ENCODE measurements around the gene PANK1.

The PANK1 gene

DNA sequence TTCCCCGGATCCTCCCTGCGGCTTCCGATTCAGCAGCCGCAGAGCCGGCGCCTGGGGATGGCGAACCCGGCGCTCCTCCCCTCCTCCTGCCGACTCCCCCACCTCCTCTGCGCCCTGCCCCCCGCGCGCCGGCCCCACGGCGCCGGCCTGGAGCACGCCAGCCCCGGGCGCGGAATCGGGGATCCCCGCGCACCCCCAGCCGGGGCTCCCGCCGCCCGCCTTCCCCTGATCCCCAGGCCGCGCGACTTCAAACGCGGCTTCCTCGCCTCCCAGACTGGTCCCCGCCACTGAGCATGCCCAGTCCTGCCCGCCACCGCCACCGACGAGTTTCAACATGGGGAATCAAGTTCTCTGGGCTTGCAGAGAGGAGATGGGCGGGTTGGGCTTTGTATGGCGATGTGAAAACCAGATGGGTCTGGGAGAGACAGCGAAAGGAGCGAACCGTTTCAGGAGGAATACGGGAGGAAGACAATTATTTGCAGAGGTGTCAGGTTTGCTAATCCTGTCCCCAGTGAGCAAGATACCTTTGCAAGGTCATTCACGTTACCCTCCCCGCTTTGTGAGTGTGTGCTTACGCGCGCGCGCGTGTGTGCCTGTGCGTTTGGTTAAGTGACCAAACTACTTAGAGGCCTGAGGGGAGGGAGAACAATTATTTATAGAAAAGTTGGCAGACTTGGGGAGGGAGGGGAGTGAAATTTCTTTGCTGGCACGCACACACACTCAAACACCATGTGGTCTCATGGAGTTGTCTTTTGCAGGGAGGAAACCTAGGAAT, at the start of gene PANK1:
Gene PANK1, minus strand, starts transcription at position 276 of the 775 bp plus-strand sequence. CDS start 351 bp downstream, outside the sequence.
- DNase-seq, result peak; percentile 85

GRCh38 chr10:89693176-89693575, 48.1 kb upstream of the PANK1 start:
- DNase-seq, result no peak

DNA sequence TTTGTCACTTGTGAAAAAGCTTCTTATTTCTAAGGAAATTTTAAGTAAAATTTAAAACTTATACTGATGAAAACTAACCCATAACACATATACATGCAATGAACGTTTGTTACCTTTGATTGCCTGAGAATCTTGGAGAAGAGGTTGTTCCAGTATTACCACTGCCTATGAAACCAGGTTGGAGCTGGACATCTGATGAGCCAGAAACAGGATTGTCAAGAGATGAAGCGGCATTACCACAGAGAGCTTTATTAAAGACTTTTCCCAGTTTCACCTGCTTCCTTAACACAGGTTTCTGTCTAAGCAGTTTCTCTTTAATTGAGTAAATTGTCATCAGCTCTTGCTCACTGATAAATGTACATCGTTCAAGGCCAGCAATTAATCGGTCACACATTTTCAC, 47.4 kb upstream of the PANK1 start:
- no peak for DNase-seq

DNA sequence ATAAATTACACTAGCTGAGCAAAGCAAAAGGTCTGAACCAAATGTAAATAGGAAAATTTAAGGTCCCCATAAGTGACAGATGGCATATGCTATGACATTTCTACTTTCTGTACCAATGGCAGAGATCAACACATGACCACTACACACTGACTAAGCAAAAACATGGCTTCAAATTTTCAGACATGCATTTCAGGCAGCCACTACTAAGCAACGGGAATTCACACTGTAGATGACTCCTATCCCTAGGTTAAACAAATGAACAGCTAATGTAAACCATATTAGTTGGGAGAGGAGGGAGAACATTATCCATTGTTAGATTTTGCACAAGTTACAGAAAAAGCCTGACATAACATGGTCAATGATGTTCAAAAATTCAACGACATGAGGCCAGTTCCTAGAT, 45.0 kb upstream of the PANK1 start:
- no peak for DNase-seq

GRCh38 chr10:89685936-89686335, 40.9 kb upstream of the PANK1 start:
- no peak for DNase-seq

GRCh38 chr10:89684604-89685003, 39.6 kb upstream of the PANK1 start:
- DNase-seq, result no peak

DNA sequence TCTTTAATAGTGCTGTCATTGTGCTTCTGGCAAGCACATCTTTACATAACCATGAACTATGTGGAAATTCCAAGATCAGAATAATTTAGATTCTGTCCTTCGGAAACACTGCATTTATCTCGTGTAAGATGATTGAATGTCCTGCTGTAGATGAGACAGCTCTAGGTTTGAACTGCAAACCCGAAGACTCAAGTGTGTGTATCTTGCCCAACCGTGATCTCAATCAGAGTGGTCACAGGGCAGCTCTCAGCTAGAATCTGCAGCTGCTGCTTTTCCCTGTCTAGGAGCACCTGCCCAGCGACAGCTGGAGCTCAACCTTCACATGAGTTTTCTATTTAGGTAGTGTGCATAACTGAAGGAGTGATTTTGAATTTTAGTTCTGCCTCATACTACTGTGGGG, 38.8 kb upstream of the PANK1 start:
- peak; percentile 8 for DNase-seq

GRCh38 chr10:89679986-89680385, 34.9 kb upstream of the PANK1 start:
- DNase-seq, result no peak

DNA sequence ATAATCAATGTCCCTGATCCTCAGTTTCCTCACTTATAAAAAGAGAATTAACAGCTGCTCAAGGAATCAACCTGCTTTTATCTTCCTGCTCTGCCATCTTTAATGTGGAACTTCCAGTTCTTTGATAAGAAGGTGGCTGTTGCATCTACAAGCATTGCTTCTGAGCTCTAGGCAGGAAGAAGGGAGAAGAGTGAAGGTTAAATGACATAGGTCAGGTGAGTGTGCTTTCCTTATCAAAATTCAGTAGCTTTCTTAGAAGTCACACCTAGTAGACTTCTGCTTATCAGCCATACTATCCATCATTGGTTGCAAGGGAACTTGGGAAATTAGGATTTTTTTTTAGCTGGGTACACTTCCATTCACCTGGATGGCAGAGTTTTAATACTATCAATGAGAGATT, 32.3 kb upstream of the PANK1 start:
- DNase-seq, result no peak

DNA sequence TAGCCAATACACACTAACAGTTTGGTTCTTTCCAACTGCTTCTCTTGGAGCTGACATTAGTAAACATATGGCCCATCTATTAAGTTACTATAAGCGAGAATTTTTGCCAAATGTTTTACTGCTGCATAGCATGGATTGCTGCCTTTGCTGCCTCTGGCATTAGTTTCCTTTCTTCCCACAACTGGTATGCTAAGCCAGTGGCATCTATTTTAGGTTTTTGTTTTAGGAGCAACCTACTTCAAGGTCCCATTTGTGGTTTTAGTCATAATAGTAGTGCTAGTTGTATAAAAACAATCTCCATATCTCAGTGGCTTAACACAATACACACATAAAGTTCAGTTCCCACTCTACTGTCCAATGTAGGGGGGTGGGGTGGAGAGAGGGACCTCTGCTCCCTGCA, 25.9 kb upstream of the PANK1 start:
- DNase-seq, result no peak

GRCh38 chr10:89669985-89670384, 24.9 kb upstream of the PANK1 start:
- peak; percentile 7 for DNase-seq

GRCh38 chr10:89668386-89669071, 23.5 kb upstream of the PANK1 start:
- DNase-seq, result peak; percentile 78

DNA sequence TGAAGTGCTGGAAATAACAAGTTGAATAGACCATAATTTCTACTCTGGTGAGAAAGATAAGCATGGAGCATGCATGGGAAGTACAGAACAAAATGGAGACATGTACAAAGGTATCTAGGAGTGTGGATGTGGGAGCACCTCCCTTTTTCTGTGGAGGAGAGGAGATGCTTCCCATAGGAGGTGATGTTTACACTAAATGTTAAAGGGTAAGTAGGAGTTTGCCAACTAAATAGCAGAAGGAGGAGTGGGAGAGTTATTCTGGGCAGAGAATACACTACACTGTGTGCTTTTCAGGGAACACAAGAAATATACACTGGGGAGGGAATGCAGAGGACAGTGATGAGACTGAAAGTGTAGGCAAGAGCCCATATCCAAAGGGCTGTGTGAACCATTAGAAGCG, 21.1 kb upstream of the PANK1 start:
- DNase-seq, result no peak

- DNase-seq, result no peak
These were observed 20.3 kb upstream of the PANK1 start for GRCh38 chr10:89665302-89665701.

DNA sequence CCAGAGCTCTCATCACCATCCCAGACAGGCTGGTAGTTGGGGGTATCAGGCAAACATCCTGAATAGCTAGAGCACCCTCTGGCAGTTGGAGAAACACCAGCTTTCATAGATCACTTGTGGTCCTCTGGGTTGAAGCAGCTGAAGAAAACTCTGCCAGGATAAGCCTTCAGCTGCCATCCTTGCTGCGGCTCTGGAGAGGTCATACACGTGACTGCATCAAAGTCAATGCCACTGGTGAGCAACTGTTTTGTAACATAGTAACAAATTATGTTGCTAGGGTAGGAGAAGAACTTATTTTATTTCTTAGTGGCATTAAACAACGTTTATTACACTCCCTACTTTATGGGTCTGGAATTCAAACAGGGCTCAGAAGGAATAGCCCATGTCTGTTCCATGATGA, 19.2 kb upstream of the PANK1 start:
- DNase-seq, result no peak

DNA sequence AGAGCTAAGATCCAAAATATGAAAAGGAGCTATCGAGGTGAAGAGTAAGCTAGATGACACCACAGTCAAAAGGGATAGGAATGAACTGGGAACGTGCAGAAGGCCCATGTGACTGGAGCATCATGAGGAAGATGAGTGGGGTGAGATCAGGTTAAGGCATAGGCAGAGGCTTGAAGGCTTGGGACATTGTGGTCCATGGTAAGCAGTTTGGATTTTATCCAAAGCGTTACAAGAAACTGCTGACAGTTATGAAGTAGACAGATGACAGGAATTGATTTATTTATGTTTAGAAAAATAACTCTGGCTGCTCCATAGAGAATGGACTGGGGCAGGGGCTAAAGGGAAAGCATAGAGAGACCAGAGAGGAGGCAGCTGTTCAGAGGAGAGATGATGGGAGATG, 18.1 kb upstream of the PANK1 start:
- DNase-seq, result no peak

DNA sequence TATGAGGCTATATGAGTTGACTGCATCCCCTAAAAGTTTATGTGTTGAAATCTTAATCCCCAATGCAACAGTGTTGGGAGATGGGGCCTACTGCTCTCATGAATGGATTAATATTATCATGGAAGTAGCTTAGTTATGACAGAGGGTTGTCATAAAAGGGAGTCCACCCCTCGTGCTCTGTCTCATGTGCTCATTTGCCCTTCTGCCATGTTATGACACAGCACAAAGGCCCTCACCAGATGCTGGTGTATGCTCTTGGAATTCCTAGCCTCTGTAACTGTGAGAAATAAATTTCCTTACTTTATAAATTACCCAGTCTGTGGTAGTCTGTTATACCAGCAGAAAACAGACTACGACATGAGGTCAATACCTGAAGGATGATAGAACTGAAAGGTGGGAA, 17.6 kb upstream of the PANK1 start:
- no peak for DNase-seq

DNA sequence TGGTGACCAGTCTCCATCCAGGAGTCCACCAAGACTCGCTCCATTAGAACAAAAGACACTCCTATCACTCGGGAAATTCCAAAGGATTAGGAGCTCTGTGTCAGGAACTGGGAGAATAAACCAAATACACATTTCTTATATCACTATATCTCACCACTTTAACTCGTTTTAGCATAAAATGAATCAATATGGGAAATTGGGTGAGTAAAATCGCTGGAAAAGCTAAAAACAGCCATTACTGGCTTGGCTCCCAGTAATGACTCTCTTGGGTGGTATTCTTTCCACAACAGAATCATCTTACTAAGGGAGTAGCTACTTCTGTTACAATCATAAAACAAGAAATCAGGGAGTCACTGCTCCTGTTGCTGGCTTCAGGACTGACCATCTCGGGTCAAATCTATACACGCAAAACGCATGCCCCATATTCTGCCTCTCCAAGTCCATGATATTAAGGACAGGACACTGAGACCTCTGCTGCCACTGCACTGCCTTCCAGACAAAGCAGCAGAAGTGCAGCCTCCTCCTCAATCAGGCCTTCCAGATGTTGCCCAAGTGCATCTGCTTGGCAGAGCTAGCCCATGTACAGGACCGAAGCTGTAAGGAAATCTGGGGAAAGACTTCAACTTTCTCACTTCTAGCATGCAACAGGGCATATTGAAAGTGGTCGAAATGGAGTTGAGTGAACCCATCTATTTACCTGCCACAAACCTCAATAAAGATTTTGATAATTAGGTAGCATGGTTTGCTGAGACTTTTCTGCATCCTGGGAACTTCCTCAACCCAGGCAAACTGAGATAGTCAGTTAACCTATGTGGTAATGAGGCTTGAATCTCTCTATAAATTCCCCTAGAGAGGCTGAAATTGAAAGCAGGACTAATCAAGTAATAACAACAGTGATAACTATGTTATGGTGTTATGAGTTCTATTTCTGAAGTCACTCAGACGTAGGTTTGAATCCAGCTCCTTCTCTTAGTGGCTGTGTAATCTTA, 14.4 kb upstream of the PANK1 start:
- no peak for DNase-seq

DNA sequence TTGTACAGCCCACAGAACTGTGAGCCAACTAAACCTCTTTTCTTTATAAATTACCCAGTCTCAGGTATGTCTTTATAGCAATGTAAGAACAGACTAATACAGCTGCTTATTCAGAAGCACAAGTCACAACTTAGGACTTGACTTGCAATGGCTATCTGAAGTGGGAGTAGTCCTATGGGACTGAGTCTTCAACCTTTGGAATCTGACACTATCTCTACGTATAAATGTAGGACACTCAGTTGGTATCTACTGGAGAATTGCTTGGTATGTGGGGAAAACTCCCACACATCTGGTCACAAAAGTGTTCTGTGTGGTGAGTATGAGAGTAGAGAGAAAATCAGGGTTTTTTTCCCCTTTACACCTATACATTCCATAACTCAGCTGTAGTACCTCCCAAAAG, 12.3 kb upstream of the PANK1 start:
- no peak for DNase-seq

DNA sequence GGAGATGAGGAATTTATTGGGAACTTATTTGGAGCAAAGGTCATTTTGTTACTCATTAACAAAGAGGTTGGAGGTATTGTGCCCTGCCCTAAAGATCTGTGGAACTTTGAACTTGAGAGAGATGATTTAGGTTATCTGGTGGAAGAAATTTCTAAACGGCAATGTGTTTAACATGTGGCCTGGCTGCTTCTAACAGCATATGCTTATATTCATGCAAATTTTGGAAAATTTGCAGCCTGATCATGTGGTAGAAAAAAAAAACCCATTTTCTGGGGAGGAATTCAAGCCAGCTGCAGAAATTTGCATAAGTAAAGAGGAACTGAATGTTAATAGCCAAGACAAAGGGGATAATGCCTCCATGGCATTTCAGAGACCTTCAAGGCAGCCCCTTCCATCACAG, 10.7 kb upstream of the PANK1 start:
- no peak for DNase-seq

DNA sequence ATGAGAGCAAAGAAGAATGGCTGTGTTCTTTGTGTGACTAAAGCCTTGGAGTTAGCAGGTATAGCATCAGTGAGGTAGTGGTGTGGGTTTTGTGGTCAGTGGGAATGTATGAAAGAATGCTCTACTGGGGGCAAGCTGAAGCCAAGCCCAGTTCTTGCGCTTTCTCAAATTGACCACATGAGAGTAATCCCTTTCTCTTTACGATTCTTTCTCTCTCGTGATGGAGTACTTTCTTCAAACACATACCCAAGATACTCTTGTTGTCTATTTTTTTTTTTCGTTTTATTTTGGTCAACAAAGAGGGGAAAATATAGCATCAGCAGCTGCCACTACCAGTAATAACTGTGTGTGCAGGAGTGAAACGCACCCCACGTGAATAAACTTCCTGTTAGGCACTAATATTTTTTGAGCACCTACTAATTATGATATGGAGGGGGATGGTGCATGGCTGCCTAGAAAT, 8.4 kb upstream of the PANK1 start:
- peak; percentile 1 for DNase-seq

- no peak for DNase-seq
These were observed 7.8 kb upstream of the PANK1 start for GRCh38 chr10:89652806-89653370.

All from NCI-H69 (cell line).